ENCODE data around the gene SPSB1.

SPSB1 gene

GRCh38 chr1:9258629-9259028 is 34.1 kb upstream of the SPSB1 start:
- DNase-seq (ENCODE audit: low read depth, low spot score) = no peak
- no peak overlapping the region for H3K27ac ChIP-seq

GRCh38 chr1:9260059-9260766 is 32.5 kb upstream of the SPSB1 start:
- no peak overlapping the region for H3K27ac ChIP-seq
- DNase-seq (ENCODE audit: low read depth, low spot score) = no peak

GRCh38 chr1:9261496-9261895 is 31.2 kb upstream of the SPSB1 start:
- no peak for DNase-seq (ENCODE audit: low read depth, low spot score)
- H3K27ac ChIP-seq = no peak overlapping the region

- no peak for DNase-seq (ENCODE audit: low read depth, low spot score)
- H3K27ac ChIP-seq = no peak overlapping the region
These were observed 30.4 kb upstream of the SPSB1 start for GRCh38 chr1:9262096-9262986.

- H3K27ac ChIP-seq = no peak overlapping the region
- DNase-seq (ENCODE audit: low read depth, low spot score) = no peak
These were observed 29.3 kb upstream of the SPSB1 start for GRCh38 chr1:9263276-9263855.

- H3K27ac ChIP-seq = no peak overlapping the region
- no peak for DNase-seq (ENCODE audit: low read depth, low spot score)
These were observed 28.5 kb upstream of the SPSB1 start for GRCh38 chr1:9263984-9264872.

- DNase-seq (ENCODE audit: low read depth, low spot score) = no peak
- H3K27ac ChIP-seq = no peak overlapping the region
These were observed 27.7 kb upstream of the SPSB1 start for GRCh38 chr1:9265037-9265436.

GRCh38 chr1:9265968-9266367 is 26.7 kb upstream of the SPSB1 start:
- H3K27ac ChIP-seq = no peak overlapping the region
- no peak for DNase-seq (ENCODE audit: low read depth, low spot score)

GRCh38 chr1:9267352-9267686 is 25.4 kb upstream of the SPSB1 start:
- DNase-seq (ENCODE audit: low read depth, low spot score) = no peak
- H3K27ac ChIP-seq = no peak overlapping the region

- DNase-seq (ENCODE audit: low read depth, low spot score) = no peak
- no peak overlapping the region for H3K27ac ChIP-seq
These were observed 24.7 kb upstream of the SPSB1 start for GRCh38 chr1:9267827-9268581.

- H3K27ac ChIP-seq = no peak overlapping the region
- no peak for DNase-seq (ENCODE audit: low read depth, low spot score)
These were observed 23.6 kb upstream of the SPSB1 start for GRCh38 chr1:9269078-9269501.

- H3K27ac ChIP-seq = no peak overlapping the region
- no peak for DNase-seq (ENCODE audit: low read depth, low spot score)
These were observed 23.0 kb upstream of the SPSB1 start for GRCh38 chr1:9269721-9270120.

GRCh38 chr1:9270290-9270883 is 22.3 kb upstream of the SPSB1 start:
- no peak for DNase-seq (ENCODE audit: low read depth, low spot score)
- H3K27ac ChIP-seq = no peak overlapping the region

- DNase-seq (ENCODE audit: low read depth, low spot score) = no peak
- no peak overlapping the region for H3K27ac ChIP-seq
These were observed 21.4 kb upstream of the SPSB1 start for GRCh38 chr1:9271283-9271682.

GRCh38 chr1:9271861-9272595 is 20.7 kb upstream of the SPSB1 start:
- H3K27ac ChIP-seq = no peak overlapping the region
- no peak for DNase-seq (ENCODE audit: low read depth, low spot score)

GRCh38 chr1:9273177-9273576 is 19.5 kb upstream of the SPSB1 start:
- no peak for DNase-seq (ENCODE audit: low read depth, low spot score)
- H3K27ac ChIP-seq = no peak overlapping the region

GRCh38 chr1:9275161-9275560 is 17.5 kb upstream of the SPSB1 start:
- DNase-seq (ENCODE audit: low read depth, low spot score) = no peak
- H3K27ac ChIP-seq = no peak overlapping the region

GRCh38 chr1:9275567-9276034 is 17.1 kb upstream of the SPSB1 start:
- H3K27ac ChIP-seq = peak overlapping the region; percentile 24
- no peak for DNase-seq (ENCODE audit: low read depth, low spot score)

Data from epithelial cell of prostate (primary cell).